Neural progenitor cell (in vitro differentiated cells): ENCODE data around the gene ALDH1L2.

Experiments
- EZH2 ChIP-seq: fragments of 200-600 bp; sonication (generic); IDR thresholded peaks from 2 replicates; pipeline ENCODE4 v1.6.1; 2017; ENCODE audit warnings: antibody characterized with exemption, mild to moderate bottlenecking, moderate library complexity
- EZH2phosphoT487 ChIP-seq: fragments of 200-600 bp; sonication (generic); IDR thresholded peaks from 2 replicates; pipeline ENCODE4 v1.6.1; 2017; ENCODE audit warnings: antibody characterized with exemption
- TF ChIP-seq, protein P1 (sequence below): fragments of 200-600 bp; sonication (generic); IDR thresholded peaks from 2 replicates; pipeline ENCODE4 v1.5.1; 2017; ENCODE audit warnings: antibody characterized with exemption, mild to moderate bottlenecking

DNA sequence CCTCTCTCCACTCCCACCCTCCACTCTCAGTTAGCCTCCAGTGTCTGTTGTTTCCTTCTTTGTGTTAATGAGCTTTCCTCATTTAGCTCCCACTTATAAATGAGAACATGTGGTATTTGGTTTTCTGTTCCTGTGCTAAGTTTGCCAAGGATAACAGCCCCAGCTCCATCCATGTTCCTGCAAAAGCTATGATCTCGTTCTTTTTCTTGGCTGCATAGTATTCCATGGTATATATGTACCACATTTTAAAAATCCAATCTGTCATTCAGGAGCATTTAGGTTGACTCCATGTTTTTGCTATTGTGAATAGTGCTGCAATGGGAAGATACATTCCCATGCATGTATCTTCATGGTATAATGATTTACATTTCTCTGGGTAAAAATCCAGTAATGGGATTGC is 20.5 kb upstream of the ALDH1L2 start:
- TF ChIP-seq, protein P1, sequence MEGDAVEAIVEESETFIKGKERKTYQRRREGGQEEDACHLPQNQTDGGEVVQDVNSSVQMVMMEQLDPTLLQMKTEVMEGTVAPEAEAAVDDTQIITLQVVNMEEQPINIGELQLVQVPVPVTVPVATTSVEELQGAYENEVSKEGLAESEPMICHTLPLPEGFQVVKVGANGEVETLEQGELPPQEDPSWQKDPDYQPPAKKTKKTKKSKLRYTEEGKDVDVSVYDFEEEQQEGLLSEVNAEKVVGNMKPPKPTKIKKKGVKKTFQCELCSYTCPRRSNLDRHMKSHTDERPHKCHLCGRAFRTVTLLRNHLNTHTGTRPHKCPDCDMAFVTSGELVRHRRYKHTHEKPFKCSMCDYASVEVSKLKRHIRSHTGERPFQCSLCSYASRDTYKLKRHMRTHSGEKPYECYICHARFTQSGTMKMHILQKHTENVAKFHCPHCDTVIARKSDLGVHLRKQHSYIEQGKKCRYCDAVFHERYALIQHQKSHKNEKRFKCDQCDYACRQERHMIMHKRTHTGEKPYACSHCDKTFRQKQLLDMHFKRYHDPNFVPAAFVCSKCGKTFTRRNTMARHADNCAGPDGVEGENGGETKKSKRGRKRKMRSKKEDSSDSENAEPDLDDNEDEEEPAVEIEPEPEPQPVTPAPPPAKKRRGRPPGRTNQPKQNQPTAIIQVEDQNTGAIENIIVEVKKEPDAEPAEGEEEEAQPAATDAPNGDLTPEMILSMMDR, result no peak
- TF ChIP-seq EZH2 (no peak), EZH2phosphoT487 (no peak)
